NCI-H2029 (cell line): ENCODE results near the gene ERC1.
"Not testable (repeated sequence)": the region's sequence is repeated elsewhere in the genome, so short reads cannot be mapped to it uniquely, and the experiment has no call there.

Source experiments
- DNase-seq: peaks from one replicate; lab custom pipeline; 2025; lab: John Stamatoyannopoulos, UW

Gene ERC1

DNA sequence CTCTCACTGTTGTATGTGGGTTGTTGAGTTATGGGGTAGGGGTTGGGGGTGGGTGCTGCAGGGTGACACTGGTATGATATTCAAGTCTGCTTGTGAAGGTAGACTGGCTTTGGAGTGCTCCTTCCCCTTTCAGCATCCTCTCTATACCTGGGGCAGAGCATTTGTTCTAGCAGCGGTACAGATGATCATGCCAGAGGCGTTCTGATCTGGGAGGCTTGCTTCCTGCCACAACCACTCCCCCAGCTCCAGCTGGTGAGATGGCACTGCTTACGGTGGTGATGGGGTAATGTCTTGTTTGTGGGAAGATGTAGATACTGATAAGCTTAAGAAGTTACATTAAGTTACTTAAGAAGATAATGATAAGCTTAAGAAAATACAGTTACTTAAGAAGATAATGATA is 131.8 kb downstream of the ERC1 start:
- no peak for DNase-seq

DNA sequence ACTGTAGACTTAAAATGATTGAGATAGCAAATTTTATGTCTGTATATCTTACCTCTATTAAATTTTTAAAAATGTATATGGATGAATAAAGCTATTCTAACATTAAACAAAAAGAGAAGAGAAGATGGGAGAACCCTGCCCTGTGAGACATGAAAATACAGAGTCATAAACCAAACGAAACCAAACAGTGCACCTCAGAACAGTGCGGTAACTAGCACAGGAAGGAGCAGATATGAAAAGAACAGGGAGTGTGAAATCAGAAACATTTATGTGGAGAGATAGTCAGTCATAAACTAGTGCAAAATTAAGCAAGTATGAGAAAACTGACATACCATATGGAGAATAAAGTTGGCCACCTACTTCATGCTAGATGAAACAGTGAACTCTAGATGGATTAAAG is 135.1 kb downstream of the ERC1 start:
- DNase-seq, result no peak

DNA sequence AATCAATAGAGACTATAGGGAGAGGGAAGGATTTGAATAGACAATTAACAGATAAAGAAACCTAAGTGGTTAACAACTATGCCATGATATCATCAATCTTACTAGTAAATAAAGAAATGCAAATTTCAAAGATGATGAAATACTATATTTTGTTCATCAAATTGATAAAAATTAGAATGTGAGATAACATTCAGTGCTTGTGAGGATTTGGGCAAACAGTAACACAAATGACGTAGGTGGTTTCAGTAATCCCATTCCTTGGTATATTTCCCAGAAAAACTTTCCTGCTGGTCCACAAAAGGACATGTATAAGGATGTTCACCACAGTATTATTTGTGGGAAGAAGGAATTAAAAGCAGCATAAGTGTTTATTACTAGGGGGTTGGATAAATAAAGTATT is 136.0 kb downstream of the ERC1 start:
- DNase-seq, result no peak

DNA sequence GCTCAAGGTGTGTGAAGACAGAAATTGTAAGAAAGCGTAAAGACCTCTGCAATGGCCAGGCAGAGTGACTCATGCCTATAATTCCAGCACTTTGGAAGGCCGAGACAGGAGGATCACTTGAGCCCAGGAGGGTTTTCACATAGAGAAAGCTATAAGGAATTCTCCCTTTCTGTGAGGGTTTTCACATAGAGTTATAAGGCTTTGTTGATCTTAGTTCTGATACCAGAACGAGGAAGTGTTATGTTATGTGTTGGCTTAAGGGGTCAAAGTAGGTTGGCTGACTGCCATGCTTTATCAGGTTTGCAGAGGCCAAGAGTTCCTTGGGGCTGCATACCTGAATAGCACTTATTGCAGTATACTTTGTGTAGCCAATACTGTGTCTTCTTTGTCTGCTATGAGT is 139.1 kb downstream of the ERC1 start:
- no peak for DNase-seq

DNA sequence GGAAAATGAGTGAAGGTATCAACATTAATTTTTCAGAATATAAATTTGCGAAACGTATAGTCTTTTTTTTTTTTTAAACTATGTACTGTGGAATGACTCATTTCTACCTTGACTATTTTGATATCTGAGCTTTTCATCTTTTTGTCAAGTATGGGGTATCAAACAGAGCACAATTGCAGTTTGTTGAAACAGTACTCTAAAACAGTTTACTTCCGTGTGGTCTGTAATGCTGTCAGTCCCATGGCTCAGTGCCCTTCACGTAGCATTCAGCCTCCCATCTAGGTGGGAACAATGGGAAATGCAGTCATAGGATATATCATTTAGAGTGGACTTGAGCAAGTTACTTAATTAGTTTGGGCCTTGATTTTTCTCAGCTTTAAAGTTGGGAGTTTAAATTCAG is 139.5 kb downstream of the ERC1 start:
- DNase-seq, result peak; percentile 50

DNA sequence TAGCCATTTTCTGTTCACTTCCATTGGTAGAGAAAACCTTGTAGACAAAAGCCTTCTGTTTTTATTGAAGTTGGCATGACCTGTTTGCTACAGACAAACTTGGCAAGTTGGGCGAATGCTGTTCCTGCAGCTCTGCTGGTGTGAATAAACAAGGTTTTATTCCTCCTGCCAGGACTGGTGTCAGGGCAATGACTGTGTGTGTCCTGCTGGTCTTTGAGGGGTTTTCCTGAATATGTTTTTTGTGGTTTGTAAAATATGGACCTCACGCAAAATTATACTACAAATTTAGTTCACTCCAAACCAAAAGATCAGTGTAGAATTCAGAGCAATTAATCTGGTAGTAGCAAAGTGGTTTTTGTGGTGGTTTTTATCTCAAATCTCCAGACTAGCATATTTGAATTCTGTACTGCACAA is 140.8 kb downstream of the ERC1 start:
- DNase-seq, result no peak

DNA sequence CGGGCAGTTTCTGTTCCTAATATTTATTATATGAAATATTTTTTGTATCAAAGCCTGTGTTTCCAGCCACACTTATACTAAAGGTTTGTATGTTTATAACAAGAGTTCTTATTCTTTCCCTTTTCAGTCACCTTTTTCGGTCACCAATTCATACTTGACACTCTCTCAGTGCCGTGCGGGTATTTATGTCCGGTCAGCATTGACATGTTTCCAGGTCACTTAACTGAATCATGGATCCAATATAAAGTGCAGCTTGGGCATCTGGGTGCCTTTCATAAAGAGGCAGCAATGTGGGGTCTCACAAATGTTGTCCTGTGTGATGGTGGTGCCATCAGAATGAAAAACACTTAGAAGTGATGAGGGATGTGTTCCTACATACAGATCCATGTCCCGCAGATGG is 141.3 kb downstream of the ERC1 start:
- no peak for DNase-seq

DNA sequence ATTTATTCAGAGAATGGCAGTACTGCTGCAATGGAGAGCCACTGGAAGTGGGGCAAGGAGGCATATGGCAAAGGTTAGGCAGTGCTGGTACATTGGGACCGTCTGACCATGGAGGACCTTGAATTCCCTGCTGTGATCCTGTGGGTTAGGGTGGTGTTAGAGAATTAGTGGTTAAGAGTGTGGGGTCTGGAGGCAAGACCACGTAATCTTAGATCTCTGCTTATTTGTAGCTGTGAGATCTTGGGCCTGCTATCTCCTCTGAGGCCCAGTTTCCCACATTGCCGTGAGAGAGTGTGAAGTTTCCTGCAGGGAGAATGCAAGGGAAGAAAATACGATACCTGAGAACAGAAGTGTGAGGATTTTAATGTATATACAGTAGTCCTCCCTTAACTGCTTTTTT is 147.7 kb downstream of the ERC1 start:
- no peak for DNase-seq

DNA sequence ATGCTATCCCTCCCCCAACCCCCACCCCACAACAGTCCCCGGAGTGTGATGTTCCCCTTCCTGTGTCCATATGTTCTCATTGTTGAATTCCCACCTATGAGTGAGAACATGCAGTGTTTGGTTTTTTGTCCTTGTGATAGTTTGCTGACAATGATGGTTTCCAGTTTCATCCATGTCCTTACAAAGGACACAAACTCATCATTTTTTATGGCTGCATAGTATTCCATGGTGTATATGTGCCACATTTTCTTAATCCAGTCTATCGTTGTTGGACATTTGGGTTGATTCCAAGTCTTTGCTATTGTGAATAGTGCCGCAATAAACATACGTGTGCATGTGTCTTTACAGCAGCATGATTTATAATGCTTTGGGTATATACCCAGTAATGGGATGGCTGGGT is 155.7 kb downstream of the ERC1 start:
- not testable (repeated sequence) for DNase-seq

DNA sequence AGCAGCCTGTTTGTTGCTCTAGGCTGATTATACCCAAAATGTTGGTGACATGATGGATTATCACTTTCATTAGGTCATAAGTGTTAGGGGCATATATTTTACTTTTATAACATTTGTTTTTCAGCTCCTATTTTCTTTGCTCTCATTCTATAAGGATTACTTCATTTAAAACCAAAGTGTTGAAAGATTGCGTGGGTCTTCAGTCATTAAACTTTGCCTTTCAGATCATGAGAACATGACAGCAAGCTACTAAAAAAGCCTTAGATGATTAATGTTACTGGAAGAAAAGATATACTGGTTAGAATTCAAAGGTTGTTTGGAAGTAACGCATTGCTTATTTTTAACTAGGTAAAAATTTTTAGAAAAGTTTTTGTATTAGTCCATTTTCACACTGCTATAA is 156.8 kb downstream of the ERC1 start:
- DNase-seq, result no peak

DNA sequence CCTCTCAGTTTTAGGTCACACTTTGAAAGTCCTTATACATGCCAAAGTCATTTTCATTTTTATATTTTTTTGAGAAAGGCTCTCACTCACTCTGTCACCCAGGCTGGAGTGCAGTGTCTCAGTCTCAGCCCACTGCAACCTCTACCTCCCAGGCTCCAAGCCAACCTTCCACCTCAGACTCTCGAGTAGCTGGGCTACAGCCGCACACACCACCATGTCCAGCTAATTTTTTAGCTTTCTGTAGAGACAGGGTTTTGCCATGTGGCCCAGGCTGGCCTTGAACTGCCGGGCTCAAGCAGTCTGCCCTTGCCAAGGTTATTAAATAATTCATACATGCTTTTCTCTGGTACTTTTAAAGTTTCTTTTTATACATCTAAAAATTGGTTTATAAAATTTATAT is 166.0 kb downstream of the ERC1 start:
- no peak for DNase-seq

DNA sequence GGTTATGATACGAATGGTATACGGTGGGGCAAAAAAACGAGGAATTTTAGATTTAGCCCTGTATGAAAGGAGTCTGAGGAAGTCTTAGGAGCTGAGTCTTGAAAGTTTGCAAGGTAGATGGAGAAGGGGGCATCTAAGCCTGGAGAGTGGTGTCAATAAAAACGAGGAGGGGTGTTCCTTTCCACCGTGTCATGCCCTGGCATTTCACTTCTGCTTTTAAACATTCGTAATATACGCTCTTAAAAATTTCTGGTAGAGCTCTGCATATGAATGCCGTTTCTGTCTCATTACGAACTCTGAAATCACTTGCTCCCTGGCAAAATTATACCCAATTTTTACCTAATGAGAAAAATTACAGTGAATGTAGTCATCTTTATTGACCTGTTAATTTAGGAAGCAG is 170.2 kb downstream of the ERC1 start:
- no peak for DNase-seq

DNA sequence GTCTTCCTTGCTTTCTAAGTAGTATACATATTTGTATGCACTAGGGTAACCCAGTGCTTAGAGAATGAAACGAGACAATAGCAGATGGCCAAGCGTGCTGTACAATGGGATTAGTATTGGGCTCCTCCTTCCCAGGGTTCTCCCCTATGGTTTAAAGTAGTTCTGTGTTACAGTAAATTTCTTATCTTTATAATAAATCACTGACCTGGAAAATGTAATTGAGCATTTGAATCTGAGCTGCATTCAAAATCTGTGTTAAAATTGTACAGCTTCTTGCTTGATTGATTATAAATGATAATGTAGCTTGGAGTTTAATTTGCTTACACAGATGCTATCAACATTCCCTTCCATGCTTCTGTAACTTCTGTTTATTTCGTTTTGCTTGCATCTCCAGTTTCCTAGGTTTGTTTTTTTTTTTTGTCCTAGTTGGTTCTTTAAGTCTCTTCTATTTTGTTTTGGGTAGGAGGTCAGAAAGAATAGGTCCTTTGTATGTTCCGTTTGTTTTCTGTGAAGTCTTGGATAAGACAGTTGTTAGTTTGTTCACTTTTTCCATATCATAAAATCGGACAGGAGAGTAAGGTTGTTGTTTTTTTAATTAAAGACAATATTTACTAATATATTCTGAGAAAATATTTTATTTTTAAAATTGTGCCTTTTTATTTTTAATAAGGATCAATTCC is 171.2 kb downstream of the ERC1 start:
- no peak for DNase-seq

DNA sequence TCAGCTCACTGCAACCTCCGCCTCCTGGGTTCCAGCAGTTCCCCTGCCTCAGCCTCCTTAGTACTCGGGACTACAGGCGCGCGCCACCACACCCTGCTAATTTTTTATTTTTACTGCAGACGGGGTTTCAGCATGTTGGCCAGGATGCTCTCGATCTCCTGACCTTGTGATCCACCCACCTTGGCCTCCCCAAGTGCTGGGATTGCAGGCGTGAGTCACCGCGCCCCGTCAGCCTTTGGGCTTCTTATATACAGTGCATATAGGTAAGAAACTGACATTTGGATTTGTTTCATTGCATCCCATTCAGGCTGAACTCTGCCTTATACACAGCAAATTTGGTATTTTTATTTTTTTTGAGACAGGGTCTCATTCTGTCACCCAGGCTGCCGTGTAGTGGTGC is 176.8 kb downstream of the ERC1 start:
- no peak for DNase-seq

DNA sequence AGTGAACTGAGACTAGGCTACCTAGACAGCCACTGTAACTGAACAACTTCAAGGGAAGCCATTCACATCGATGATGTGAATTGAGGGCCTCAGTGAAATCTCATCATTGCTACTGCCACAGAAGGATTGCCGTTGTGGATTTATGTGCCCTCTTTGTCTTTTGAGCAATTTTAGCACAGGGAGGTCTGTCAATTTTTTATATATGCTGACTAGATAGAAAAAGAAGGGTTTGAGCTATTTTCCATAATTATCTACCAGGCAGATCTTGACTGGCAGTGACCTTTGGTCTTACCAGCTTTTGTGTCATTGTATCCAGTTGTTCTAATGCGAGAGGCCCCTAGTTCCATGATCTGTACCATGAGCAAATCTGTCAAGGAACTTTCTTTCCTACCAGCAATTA is 179.4 kb downstream of the ERC1 start:
- no peak for DNase-seq

DNA sequence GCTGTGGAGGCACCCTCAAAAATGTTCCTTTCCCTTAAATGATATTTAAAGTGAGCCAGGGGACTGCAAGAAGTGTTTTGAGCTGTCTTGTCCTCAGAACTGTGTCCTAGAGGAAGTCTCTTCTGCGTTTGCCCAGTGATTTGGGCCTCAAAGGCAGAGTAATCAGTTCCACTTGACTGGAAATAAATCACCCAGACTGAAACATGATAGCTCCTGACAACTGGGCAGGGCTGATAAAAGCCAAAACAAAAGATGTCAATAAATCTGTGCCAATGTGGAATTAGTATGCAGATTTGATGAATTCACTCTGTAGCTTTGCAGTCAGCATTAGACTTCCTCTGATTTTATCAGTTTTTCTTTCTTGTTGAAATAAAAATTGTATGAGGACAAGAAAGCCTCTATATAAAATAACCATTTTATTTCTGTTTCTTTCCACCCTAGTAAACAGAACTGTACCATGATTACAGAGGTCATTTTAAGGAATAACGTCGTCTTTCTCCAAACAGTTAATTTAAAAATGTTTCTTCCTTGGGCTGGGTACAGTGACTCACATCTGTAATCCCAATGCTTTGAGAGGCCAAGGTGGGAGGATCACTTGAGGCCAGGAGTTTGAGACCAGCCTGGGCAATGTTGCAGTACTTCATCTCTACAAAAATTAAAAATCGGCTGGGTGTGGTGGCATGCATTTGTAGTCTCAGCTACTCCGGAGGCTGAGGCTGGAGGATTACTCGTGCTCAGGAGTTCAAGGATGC is 180.8 kb downstream of the ERC1 start:
- DNase-seq, result peak; percentile 18

DNA sequence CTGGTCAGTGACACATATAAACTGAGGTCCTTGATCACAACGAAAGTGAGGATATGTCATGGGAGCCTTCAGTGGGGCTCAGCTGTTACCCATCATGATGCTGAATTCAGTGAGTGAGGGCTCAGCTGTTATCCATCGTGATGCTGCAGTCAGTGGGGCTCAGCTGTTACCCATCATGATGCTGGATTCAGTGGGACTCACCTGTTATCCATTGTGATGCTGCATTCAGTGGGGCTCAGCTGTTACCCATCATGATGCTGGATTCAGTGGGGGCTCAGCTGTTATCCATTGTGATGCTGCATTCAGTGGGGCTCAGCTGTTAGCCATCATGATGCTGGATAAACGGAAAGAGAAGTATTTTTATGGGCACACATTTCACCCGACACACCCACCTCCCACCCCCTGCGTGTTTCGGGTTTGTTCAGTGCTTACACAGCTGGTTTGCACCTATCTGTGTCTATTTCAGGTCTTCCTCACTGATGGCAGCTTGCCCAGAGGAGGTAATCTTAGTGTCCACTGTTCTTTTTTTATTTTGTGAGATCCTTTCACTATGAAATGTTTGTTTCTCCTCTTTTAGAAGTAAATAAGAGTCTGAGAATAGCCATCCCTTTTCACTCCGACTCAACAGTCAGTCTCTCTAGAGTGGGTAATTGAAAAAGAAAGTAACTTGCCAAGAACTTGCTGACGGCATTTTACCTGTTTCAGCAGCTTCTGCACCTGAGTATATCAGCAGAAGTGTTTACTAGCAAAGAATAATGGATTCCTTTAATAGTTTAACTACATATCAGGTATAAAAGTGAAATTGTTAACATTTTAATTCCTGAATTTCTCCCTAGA is 183.0 kb downstream of the ERC1 start:
- DNase-seq, result no peak

DNA sequence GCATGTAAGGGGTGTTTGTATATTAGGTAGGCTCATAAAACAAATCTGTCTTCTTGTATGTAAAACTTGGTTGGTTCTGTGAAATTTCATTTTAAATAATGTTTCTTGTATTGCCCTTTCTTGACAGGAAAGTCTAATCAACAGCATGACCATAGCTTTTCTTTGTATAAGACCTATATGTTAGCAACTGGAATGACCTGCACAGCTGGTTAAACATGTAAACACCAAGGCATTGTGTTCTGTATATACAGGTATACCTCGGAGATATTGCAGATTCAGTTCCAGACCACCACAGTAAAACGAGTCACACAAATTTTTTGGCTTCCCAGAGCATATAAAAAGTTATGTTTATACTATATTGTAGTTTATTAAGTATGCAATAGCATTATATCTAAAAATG is 183.6 kb downstream of the ERC1 start:
- DNase-seq, result no peak

DNA sequence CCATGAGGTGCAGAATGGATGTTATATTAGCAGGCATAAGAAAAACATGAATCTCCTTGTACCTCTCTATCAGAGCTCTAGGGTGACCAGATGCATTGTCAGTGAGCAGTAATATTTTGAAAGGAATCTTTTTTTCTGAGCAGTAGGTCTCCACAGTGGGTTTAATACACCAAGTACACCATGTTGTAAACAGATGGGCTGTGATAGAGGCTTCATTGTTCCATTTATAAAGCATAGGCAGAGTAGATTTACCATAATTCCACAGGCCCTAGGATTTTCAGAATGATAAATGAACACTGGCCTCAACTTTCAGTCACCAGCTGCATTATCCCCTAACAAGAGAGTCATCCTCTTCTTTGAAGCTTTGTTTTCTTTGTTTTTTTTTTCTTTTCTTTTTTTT is 185.2 kb downstream of the ERC1 start:
- DNase-seq, result no peak

DNA sequence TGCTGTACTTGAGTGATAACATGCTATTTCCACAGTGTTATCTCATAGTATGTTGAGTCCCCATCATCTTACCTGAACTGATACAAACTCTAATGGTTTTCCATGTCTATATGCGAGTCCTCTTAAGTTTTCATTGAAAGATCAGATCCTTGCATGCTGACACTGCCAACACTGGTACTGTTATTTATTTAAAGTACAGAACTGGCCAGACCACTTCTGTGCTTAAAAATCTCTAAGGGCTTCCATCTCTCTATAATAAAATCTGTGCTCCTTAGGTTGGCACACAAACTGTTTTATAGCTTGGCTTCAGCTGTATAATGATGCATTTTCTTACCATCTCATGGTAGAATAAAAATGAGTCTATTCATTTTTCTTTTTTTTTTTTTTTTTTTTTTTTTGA is 188.1 kb downstream of the ERC1 start:
- no peak for DNase-seq

DNA sequence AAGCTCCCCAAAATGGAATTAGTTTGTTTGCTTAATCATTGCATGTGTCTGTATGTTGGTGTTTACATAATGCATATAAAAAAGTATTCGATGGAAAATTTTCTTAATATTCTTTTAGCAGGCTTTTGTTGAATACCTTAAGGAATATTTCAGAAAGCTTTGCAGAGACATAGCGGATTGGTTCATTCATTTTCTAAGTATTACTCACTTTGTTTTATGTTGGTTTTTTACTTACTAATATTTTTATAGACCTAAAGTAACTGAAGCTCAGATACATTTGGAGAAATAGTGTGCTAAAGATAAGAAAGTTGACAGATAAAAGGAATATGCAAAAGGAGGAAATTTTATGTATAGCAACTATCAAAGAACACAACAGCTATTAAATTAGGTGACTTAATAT is 191.0 kb downstream of the ERC1 start:
- no peak for DNase-seq

DNA sequence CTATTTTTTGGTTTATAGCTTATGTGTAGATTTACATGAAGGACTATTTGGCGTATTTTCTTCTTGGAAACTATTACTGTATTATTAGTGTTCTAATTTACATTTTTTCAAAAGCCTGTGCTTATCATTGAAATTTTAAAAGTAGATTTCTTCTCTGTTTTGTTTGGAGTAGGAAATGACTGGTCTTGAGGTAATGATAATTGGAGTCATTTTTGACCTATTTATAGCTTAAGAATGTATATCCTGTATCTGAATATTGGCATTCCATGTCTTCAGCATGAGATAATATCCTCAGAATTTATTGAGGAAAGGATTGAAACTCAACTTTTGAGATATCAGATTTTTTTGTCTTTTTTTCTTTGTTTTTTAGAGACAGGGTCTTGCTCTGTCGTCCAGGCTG is 193.4 kb downstream of the ERC1 start:
- DNase-seq, result no peak
